Type B pancreatic cell (in vitro differentiated cells): ENCODE results near the gene NIPAL4. TPM values are rescaled to one million over a fixed set of nuclear protein-coding genes. Genes with fewer than 3 reads are reported as not detected.

Experiments used
- DNase-seq: peaks from one replicate; pipeline ENCODE4 v3.0.0; 2021; ENCODE audit warnings: mixed read lengths; ENCODE audit not compliant: unreplicated experiment; ENCODE audit errors: extremely low spot score
- H3K27ac Mint-ChIP-seq: 2 replicates; pipeline ENCODE4 v1.8.0; 2021; ENCODE audit warnings: mild to moderate bottlenecking, mixed read lengths
- H3K27me3 Mint-ChIP-seq: 2 replicates; pipeline ENCODE4 v1.8.0; 2021; ENCODE audit warnings: mixed read lengths
- H3K36me3 Mint-ChIP-seq: 2 replicates; pipeline ENCODE4 v1.8.0; 2021; ENCODE audit warnings: mixed read lengths
- H3K4me1 Mint-ChIP-seq: one replicate; pipeline ENCODE4 v1.8.0; 2021; ENCODE audit warnings: mixed read lengths; ENCODE audit not compliant: unreplicated experiment
- H3K4me3 Mint-ChIP-seq: 2 replicates; pipeline ENCODE4 v1.8.0; 2021; ENCODE audit warnings: mild to moderate bottlenecking, mixed read lengths
- H3K9me3 Mint-ChIP-seq: 2 replicates; pipeline ENCODE4 v1.8.0; 2021; ENCODE audit warnings: mixed read lengths
- total RNA-seq: library from RNA; stranded (reverse); gene quantifications from 2 replicates; pipeline ENCODE4 v1.2.1, GENCODE V29; 2021; ENCODE audit warnings: low replicate concordance
- TF ChIP-seq, protein P1 (sequence below): fragments of 200-600 bp; sonication (generic); conservative IDR thresholded peaks from 2 replicates; pipeline ENCODE4 v1.5.0; 2021; ENCODE audit warnings: antibody characterized with exemption, mild to moderate bottlenecking

NIPAL4 gene
- total RNA-seq, 1 donor from 2014 or later: 0.46 TPM

DNA sequence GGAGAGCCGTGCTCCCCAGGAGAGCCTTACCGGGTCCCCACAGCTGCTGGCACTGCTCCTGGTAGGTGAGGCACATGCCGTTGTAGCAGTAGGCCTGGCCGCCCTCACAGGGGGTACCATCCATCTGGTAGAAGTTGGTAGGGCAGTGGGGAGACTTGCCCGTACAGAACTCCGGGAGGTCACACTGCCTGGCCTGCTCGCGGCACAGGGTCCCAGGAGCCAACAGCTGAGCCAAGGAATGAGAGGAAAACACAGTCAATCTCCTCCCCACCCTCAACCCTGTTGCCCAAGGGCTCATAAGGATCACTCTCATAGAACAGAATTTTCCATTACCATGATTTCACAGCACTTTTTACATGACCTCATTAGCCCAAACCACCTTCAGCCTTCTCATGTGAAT is 36.9 kb downstream of the NIPAL4 start:
- no peak for DNase-seq
- H3K27me3 Mint-ChIP-seq: no peaks in the 10 kb centered on the region
- peaks cover 6% of the 10 kb centered on the region for H3K36me3 Mint-ChIP-seq
- TF ChIP-seq, protein P1, sequence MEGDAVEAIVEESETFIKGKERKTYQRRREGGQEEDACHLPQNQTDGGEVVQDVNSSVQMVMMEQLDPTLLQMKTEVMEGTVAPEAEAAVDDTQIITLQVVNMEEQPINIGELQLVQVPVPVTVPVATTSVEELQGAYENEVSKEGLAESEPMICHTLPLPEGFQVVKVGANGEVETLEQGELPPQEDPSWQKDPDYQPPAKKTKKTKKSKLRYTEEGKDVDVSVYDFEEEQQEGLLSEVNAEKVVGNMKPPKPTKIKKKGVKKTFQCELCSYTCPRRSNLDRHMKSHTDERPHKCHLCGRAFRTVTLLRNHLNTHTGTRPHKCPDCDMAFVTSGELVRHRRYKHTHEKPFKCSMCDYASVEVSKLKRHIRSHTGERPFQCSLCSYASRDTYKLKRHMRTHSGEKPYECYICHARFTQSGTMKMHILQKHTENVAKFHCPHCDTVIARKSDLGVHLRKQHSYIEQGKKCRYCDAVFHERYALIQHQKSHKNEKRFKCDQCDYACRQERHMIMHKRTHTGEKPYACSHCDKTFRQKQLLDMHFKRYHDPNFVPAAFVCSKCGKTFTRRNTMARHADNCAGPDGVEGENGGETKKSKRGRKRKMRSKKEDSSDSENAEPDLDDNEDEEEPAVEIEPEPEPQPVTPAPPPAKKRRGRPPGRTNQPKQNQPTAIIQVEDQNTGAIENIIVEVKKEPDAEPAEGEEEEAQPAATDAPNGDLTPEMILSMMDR: no peak
- H3K4me3 Mint-ChIP-seq: no peak overlapping the region
- H3K27ac Mint-ChIP-seq: no peak overlapping the region
- no peaks in the 10 kb centered on the region for H3K4me1 Mint-ChIP-seq
- H3K9me3 Mint-ChIP-seq: no peaks in the 10 kb centered on the region

DNA sequence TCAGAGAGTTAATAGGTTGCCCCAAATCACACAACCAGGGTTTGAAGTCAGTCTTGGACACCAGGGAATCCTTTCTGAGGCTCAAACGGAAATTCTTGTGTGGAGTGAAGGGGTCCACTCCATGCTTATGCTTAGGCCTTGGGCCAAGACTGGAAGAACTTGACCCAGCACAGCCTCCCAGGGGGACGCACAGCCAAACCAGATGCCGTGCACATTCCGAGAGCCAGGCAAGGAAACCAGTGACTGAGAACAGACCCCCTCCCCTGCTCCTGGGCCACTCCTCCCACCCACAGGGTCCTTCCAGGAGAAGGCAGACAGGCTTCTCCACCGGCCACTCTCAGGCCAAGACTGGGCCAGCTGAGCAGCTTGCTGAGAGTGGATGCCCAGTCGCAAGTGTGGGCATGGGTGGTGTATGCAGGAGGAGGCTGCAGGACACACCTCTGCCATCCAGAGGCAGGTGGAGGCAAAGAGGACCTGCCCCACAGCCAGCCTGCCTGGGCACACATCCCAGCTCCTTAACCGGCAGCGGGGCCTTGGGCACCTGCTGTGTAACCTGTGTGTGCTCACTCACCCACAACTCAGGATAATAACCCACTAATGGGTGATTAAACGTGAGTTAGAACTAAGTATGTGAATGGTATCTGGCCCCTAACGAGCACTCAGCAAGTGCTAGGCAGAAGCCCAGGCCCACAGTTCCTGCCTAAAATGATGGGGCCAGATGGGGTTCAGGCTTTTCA is 38.0 kb downstream of the NIPAL4 start:
- Mint-ChIP-seq H3K4me3 (no peak overlapping the region), H3K27me3 (no peaks in the 10 kb centered on the region), H3K36me3 (peaks cover 6% of the 10 kb centered on the region), H3K27ac (no peak overlapping the region), H3K9me3 (no peaks in the 10 kb centered on the region), H3K4me1 (no peaks in the 10 kb centered on the region)
- TF ChIP-seq, protein P1: no peak
- DNase-seq: no peak

DNA sequence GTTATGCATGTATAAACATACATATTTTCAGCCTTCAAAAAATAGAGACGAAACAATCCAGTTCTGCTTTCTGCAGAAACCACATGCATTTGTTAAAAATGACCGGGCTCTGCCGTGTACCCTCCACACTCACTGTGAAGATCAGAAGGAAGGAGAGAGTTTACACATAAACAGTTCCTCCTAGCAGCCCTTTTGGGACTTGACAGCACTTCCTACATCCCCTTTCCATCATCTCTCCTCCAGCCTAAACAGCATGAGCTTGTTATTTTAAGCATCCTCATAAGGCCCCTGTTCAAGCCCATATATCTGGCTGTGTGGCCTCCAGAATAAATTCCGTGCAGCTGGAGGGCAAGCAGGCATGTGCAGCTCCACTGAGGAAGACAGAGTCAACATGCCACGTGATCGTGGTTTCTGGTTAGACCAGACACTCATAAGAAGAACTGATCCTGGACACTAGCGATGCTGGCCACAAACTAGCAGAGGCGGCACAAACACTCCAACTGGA is 42.2 kb downstream of the NIPAL4 start:
- H3K4me3 Mint-ChIP-seq: no peak overlapping the region
- H3K27ac Mint-ChIP-seq: no peak overlapping the region
- TF ChIP-seq, protein P1: no peak
- no peaks in the 10 kb centered on the region for H3K9me3 Mint-ChIP-seq
- no peaks in the 10 kb centered on the region for H3K4me1 Mint-ChIP-seq
- DNase-seq: no peak
- H3K36me3 Mint-ChIP-seq: peaks cover 4% of the 10 kb centered on the region
- no peaks in the 10 kb centered on the region for H3K27me3 Mint-ChIP-seq

DNA sequence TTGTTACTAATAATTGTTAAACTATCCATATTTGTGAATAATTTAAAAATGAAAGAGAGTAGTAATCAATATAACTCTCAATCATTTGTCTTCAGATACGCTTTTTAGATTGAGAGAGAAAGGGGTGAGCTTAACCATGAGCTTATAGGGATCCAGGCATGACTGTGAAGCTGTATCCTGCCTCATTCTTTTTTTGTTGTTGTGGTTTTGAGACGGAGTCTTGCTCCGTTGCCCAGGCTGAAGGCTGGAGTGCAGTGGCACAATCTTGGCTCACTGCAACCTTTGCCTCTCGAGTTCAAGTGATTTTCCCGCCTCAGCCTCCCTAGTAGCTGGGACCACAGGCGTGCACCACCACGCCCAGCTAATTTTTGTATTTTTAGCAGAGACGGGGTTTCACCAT is 44.0 kb downstream of the NIPAL4 start:
- Mint-ChIP-seq H3K9me3 (no peaks in the 10 kb centered on the region), H3K27me3 (no peaks in the 10 kb centered on the region), H3K4me1 (peaks cover 6% of the 10 kb centered on the region), H3K4me3 (no peak overlapping the region), H3K36me3 (peaks cover 7% of the 10 kb centered on the region), H3K27ac (no peak overlapping the region)
- DNase-seq: no peak
- TF ChIP-seq, protein P1: no peak

DNA sequence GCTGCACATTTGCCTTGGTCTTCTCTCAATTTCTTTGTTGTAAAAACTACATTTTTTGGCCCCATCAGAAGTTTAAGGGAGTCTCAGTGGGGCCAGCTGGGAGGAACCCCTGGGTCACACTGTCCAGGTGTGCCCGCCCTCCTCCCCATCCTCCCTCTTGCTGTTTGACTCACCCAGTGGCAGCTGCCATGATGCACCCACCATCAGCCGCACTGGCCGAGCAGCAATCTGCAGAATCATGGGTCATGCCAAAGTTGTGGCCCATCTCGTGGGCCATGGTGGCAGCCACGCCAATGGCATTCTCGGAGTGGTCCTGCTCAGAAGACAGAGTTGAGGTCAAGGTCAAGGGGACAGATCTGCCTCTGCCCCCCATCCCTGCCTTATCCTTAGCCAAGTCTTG is 45.5 kb downstream of the NIPAL4 start:
- no peak overlapping the region for H3K27ac Mint-ChIP-seq
- H3K36me3 Mint-ChIP-seq: peaks cover 11% of the 10 kb centered on the region
- TF ChIP-seq, protein P1: no peak
- H3K27me3 Mint-ChIP-seq: no peaks in the 10 kb centered on the region
- peaks cover 11% of the 10 kb centered on the region for H3K4me1 Mint-ChIP-seq
- no peak overlapping the region for H3K4me3 Mint-ChIP-seq
- no peak for DNase-seq
- no peaks in the 10 kb centered on the region for H3K9me3 Mint-ChIP-seq
